Measurements from ENCODE around the gene HOXB8. TPM values are rescaled to one million over a fixed set of nuclear protein-coding genes. Genes with fewer than 3 reads are reported as not detected.

Gene HOXB8
- total RNA-seq, 1 donor from 2014 or later, result not detected

DNA sequence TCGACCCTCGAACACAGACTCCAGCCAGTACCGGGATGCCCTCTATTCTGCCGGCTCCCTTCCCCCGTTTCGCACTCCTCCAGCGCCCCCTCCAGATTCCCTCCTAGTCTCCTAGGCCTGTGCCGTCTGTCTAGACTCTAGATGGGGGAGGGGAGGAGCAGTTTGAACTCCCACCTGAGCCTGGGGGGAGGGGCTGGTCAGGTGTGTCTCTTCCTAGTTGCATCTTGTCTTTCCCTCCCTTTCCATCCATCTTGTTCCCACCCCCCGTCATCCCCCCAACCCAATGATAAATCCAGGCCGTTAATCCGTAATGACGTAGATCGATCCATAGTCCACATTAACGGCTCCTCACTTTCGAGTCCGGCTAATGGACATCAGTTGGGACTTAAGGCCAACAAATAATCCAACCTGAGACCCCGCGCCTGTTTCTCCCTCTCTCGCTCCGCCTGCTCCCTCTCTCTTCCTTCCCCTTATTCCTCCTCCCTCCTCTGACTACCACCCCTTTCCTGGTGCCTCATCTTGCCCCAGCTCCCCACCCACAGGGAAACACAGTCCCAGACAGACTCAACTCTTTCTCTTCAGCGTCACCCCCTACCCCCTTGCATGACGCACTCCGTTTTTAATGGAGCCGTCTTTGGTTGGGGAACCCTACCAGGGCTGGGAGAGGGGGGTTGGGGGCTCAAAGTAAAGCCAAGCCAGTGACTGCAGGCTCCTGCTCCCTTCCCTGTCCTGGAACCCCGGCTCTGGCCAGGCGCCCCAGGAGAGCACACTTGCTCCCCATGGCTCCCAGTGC lies 18.2 kb downstream of the HOXB8 start:
- Histone ChIP-seq H3K27me3 (peaks cover 6% of the 10 kb centered on the region), H3K27ac (no peak overlapping the region), H3K9me3 (no peaks in the 10 kb centered on the region), H3K4me3 (peak overlapping the region; percentile 42 to 45), H3K36me3 (no peaks in the 10 kb centered on the region), H3K4me1 (peaks cover 40% of the 10 kb centered on the region)
- TF ChIP-seq, protein P1, sequence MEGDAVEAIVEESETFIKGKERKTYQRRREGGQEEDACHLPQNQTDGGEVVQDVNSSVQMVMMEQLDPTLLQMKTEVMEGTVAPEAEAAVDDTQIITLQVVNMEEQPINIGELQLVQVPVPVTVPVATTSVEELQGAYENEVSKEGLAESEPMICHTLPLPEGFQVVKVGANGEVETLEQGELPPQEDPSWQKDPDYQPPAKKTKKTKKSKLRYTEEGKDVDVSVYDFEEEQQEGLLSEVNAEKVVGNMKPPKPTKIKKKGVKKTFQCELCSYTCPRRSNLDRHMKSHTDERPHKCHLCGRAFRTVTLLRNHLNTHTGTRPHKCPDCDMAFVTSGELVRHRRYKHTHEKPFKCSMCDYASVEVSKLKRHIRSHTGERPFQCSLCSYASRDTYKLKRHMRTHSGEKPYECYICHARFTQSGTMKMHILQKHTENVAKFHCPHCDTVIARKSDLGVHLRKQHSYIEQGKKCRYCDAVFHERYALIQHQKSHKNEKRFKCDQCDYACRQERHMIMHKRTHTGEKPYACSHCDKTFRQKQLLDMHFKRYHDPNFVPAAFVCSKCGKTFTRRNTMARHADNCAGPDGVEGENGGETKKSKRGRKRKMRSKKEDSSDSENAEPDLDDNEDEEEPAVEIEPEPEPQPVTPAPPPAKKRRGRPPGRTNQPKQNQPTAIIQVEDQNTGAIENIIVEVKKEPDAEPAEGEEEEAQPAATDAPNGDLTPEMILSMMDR (IDR thresholded peaks at IDR 0.05), result no peak
- no peak for TF ChIP-seq POLR2AphosphoS5 (IDR thresholded peaks at IDR 0.05; ENCODE audit: insufficient read depth in 1 of 2, low read depth in 1 of 2)
- TF ChIP-seq POLR2A (IDR thresholded peaks at IDR 0.05), result no peak
- no peak for DNase-seq (ENCODE audit: extremely low spot score in 2 of 2)
- intact Hi-C loops (cut with DNase I), result loop anchor here (5.0 to 10.0 kb wide), 2 partner anchors 260 to 572 kb away; no protein-coding TSS in a partner anchor

DNA sequence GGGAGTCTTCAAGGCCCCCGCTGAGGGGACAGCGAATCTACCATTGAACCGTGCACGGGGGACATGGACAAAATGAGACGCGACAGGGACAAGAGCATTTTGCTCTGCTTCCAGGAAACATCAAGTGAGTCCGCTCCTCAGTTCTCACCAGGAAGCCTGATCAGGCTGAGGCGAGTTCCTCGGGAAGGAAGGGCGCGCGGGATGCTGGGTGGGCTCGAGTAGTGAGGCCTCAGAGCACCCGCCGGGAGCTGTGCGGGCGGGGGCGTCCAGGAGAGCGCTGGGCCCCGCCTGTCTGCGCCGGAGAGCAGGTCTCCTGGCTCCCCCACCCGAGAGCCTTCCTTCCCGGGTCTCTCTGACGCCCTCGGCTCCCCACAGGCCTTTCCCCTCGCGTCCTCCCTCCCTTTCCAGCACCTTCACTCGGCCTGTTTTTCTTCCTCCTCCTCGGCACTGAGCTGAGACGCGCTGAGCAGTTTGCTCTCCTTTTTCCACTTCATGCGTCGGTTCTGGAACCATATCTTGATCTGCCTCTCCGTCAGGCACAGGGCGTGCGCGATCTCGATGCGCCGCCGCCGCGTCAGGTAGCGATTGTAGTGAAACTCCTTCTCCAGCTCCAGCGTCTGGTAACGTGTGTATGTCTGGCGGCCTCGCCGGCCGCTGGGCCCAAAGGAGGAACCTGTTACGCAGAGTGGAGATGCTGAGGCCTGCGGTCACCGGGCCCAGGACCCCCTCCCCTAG lies 18.9 kb downstream of the HOXB8 start:
- H3K27ac ChIP-seq, result no peak overlapping the region
- DNase-seq (ENCODE audit: extremely low spot score in 2 of 2), result no peak
- H3K36me3 ChIP-seq, result no peaks in the 10 kb centered on the region
- TF ChIP-seq POLR2A (IDR thresholded peaks at IDR 0.05) (no peak), POLR2AphosphoS5 (IDR thresholded peaks at IDR 0.05; ENCODE audit: insufficient read depth in 1 of 2, low read depth in 1 of 2) (no peak)
- TF ChIP-seq, protein P1 (IDR thresholded peaks at IDR 0.05), result no peak
- H3K4me1 ChIP-seq, result peaks cover 34% of the 10 kb centered on the region
- H3K27me3 ChIP-seq, result peaks cover 6% of the 10 kb centered on the region
- H3K4me3 ChIP-seq, result no peak overlapping the region
- no peaks in the 10 kb centered on the region for H3K9me3 ChIP-seq
- intact Hi-C loops (cut with DNase I), result loop anchor here (5.0 to 10.0 kb wide), 2 partner anchors 259 to 571 kb away; no protein-coding TSS in a partner anchor

DNA sequence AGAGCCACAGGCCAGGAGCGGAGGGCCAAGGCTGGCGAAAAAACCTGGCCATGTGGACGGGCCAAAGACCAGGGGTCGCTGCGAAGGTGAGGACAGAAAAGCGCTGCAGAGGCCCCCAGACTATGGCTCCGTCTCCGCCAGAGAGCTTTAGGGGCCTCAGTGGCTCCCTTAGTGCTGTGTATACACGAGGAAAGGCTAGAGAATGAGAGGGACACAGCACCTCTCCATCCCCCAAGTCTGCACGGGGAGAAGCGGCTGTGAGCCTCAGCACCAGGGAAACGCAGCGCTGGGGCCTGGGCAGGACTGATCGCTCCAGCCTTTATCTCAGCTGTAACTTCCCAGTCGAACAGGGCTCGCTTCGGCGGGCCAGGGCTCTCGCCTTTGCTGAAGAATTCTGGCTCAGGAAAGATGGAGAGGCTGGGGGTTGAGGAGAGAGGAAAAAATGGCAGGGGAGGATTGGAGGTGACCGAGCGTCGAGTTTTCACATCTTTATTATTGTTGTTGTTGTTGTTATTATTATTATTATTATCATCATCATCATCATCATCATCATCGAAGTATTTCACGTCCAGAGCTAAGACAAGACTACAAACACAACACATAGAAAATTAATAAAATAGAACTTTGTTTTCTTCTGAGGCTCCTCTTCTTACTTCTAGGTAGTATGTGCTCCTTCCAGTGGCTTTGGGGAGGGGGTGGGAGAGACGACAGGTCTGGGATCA lies 19.7 kb downstream of the HOXB8 start:
- H3K27ac ChIP-seq, result no peak overlapping the region
- H3K27me3 ChIP-seq, result peaks cover 6% of the 10 kb centered on the region
- no peaks in the 10 kb centered on the region for H3K36me3 ChIP-seq
- no peak overlapping the region for H3K4me3 ChIP-seq
- intact Hi-C loops (cut with DNase I), result loop anchor here (5.0 to 10.0 kb wide), 2 partner anchors 258 to 571 kb away; no protein-coding TSS in a partner anchor
- DNase-seq (ENCODE audit: extremely low spot score in 2 of 2), result no peak
- TF ChIP-seq, protein P1 (IDR thresholded peaks at IDR 0.05), result no peak
- TF ChIP-seq POLR2AphosphoS5 (IDR thresholded peaks at IDR 0.05; ENCODE audit: insufficient read depth in 1 of 2, low read depth in 1 of 2) (no peak), POLR2A (IDR thresholded peaks at IDR 0.05) (no peak)
- no peaks in the 10 kb centered on the region for H3K9me3 ChIP-seq
- peaks cover 34% of the 10 kb centered on the region for H3K4me1 ChIP-seq

DNA sequence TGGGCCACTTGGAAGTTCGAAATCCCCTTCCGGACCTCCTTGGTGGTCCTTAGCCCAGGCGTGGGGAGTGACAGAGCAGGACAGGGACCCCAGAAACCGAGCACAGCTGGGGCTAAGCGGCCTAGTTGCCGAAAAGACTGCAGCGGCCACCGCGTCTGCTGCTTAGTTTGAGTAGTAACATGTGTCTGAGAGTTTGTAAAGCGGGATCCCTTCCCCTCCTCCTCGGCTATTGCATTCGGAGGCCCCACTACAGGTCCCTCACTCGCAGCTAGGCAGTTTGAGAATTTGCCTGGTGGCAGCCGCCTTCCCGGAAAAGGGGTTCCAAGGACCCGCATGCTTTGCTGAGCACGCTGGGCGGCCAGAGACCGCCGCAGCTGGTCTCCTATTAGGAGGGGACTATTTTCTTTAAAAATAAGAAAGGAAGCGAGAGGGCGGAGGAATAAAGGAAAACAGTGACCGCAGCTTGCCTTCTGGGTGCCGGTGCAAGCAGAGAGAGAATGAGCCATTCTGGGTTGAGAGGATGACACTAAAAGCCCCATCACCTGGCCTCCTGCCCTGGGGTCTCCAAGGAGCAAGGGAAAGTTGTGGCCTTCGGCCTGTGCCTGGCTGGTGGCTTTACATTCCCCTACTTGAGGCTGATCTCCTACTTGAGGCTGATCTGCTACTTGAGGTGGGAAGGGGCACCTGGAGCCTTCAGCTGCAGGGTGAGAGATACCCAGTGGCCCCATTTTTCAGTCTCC lies 20.4 kb downstream of the HOXB8 start:
- no peak overlapping the region for H3K27ac ChIP-seq
- no peak overlapping the region for H3K4me3 ChIP-seq
- H3K4me1 ChIP-seq, result peaks cover 34% of the 10 kb centered on the region

More for the DNA sequence above, 20.4 kb downstream of the HOXB8 start:
- H3K36me3 ChIP-seq, result no peaks in the 10 kb centered on the region
- intact Hi-C loops (cut with DNase I), result loop anchor here (5.0 to 10.0 kb wide), 2 partner anchors 257 to 570 kb away; no protein-coding TSS in a partner anchor
- peaks cover 6% of the 10 kb centered on the region for H3K27me3 ChIP-seq
- TF ChIP-seq POLR2A (IDR thresholded peaks at IDR 0.05) (no peak), POLR2AphosphoS5 (IDR thresholded peaks at IDR 0.05; ENCODE audit: insufficient read depth in 1 of 2, low read depth in 1 of 2) (no peak)
- TF ChIP-seq, protein P1 (IDR thresholded peaks at IDR 0.05), result no peak
- no peak for DNase-seq (ENCODE audit: extremely low spot score in 2 of 2)
- no peaks in the 10 kb centered on the region for H3K9me3 ChIP-seq
